NB4 (cell line): ENCODE measurements around the gene SLC24A4.
A peak's percentile ranks its signal among the peaks of the same experiment; 100 is the strongest.

Experiments used
- DNase-seq: peaks from one replicate; pipeline ENCODE4 v3.0.0; 2010; ENCODE audit warnings: low read depth
- H3K4me3 ChIP-seq: one replicate; pipeline ENCODE4 v1.5.1; 2011; ENCODE audit warnings: mild to moderate bottlenecking, low read depth, low read length, moderate library complexity
- CTCF ChIP-seq: IDR thresholded peaks from one replicate; pipeline ENCODE4 v1.5.1; 2012; ENCODE audit warnings: low read depth, low read length
- MYC ChIP-seq: IDR thresholded peaks from 2 replicates; pipeline ENCODE4 v1.6.1; 2011; ENCODE audit warnings: low read depth, low read length
- POLR2A ChIP-seq: IDR thresholded peaks from 2 replicates; pipeline ENCODE4 v1.6.1; 2011; ENCODE audit warnings: mild to moderate bottlenecking; ENCODE audit not compliant: insufficient read length; ENCODE audit errors: extremely low read depth
- TF ChIP-seq, protein P1 (sequence below): IDR thresholded peaks from 2 replicates; pipeline ENCODE4 v1.6.1; 2011; ENCODE audit warnings: low read depth, low read length

SLC24A4 gene

DNA sequence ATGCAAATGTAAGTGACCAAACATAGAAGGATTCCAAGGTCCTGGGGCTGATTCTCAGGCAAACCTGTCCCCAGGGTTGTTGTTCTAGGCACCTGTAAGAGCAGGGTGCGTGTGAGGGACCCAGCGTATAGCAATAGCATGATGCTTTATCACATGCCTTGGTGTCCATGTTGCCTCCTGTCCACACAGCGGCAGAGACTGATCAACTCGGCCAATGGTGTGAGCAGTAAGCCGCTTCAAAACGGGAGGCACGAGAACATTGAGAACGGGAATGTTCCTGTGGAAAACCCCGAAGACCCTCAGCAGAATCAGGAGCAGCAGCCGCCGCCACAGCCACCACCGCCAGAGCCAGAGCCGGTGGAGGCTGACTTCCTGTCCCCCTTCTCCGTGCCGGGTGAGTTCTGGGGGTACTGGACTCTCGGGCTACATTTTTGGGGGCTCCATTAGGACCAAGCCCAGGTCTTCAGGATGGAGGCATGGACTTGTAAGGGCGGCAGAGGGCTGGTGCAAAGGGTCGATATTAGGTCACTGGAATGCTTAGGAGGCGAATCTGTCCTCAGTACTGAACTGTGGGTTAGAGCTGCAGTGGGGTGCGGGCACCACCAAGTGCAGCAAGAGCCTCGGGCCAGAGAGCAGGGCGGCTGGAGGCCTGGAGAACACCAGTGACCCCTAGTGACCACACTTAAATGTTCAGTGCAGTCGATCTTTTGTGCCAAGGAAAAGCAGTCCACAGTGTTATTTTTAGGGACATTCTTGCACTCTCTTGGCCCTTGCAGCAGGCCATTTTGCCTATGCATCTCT is 133.4 kb downstream of the SLC24A4 start:
- peak; percentile 76 for DNase-seq
- no peak overlapping the region for H3K4me3 ChIP-seq
- TF ChIP-seq MYC (no peak), POLR2A (no peak), CTCF (peak; percentile 66)
- TF ChIP-seq, protein P1, sequence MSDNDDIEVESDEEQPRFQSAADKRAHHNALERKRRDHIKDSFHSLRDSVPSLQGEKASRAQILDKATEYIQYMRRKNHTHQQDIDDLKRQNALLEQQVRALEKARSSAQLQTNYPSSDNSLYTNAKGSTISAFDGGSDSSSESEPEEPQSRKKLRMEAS: no peak

GRCh38 chr14:92457016-92457565 is 134.1 kb downstream of the SLC24A4 start:
- TF ChIP-seq, protein P1: no peak
- TF ChIP-seq POLR2A (no peak), MYC (no peak), CTCF (no peak)
- no peak overlapping the region for H3K4me3 ChIP-seq
- no peak for DNase-seq

DNA sequence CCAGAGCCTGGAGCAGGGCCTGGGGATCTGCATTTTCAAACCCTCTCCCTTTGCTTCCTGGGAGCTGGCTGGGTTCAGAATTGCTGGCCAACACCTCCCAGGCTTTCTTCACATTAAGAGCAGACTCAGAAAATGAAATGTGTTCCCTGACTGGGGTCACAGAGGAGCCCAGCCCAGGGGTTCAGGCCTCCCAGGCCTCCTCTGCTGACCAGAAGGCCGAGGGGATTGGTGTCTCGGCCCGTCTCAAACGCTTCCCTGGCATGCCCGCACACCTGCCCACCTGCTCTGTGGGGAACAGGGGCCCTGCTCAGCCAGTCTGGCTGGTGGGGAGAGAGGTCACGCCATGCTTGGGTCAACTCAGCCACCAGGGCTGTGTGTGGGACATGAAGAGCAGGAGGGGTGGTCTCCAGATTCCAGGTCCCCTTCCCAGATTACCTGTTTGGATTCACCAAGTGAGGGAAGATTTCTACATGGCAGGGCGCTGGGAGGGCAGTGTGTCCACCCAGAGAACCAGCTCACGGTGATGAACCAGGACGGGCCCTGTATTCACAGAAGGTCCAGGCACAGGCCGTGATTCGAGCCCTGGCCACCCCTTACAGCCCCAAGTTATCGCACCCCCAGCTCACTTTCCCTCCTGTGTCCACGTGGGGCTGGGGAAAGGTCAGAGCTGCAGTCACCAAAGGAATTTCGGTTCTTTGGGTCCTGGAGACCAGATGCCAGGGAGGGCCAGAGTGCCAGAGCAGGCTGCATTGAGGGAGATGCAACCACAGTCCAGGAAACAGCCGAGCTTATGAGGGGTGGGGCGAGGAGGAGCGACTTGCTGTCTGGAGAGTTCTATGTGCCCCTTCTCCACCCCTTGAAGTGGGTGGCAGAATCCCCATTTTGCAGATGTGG is 135.4 kb downstream of the SLC24A4 start:
- no peak for TF ChIP-seq POLR2A
- H3K4me3 ChIP-seq: no peak overlapping the region
- no peak for DNase-seq

GRCh38 chr14:92459030-92459949 is 136.3 kb downstream of the SLC24A4 start:
- no peak for TF ChIP-seq POLR2A
- no peak for TF ChIP-seq MYC
- TF ChIP-seq, protein P1: no peak
- TF ChIP-seq CTCF: no peak
- H3K4me3 ChIP-seq: no peak overlapping the region
- no peak for DNase-seq

GRCh38 chr14:92459950-92460421 is 137.0 kb downstream of the SLC24A4 start:
- TF ChIP-seq POLR2A: no peak
- TF ChIP-seq CTCF: no peak
- TF ChIP-seq MYC: no peak
- TF ChIP-seq, protein P1: no peak
- DNase-seq: no peak
- no peak overlapping the region for H3K4me3 ChIP-seq
